Measurements from ENCODE around the gene VRK1.

The VRK1 gene

DNA sequence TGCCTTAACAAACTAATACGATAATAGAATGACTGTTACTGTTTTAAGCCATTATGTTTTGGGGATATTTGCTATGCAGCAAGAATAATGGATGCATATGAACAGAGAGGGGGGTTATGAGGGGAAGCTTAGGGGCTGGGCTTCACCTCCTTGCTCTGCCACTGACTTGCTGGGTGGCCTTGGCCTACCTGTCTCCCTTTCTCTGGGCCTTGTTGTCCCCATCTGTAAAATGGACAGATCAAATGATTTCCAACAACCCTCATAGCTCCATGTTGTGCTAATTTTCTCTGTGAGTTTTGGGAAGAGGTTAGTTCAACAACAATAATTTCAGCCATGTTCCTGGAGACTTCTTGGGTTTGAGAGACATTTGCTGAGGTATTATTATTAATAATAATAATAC, 119.6 kb downstream of the VRK1 start:
- in situ Hi-C loops (cut with MboI; ENCODE audit: low sequenced_read_pairs), result no loop called here

DNA sequence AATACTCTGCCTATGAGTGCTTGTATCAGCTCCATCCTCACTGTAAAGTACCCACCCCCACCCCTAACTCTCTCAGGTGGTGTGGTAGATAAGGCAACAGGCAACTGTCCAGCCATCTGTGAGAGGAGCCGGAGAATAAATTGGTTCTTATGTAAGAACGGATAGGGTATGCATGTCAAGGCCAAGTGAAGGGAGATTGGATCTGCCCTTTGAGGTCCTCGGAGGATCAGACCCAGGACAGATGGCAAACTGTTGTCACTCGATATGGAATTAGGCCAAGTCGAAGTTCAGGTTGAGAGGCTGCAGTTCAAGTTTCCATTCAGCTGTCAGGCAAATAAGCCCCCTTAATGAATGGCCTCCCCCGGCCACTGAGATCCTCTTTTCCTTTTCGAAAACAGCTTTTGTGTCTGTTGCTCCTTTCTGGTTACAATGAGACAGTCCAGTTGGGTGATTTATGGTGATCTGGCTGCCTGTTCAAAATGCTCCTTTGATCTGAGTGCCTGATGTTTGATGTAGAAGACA, 120.3 kb downstream of the VRK1 start:
- in situ Hi-C loops (cut with MboI; ENCODE audit: low sequenced_read_pairs), result no loop called here

DNA sequence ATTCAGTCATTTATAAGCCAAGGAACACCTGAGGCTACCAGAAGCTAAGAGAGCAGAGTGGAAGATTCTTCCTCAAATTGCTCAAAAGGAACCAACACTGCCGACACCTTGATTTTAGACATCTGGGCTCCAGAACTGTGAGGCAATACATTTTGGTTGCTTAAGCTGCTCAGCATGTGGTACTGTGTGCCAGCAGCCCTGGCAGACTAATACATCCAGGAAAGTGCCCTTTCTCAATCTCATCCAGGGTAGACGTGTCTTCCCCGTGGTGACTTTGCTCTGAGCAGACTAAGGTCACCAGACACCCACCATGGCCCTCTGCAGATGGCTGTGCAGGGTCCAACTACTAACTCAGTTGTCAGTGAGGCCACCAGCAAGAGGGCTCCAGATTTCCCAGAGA, 122.8 kb downstream of the VRK1 start:
- in situ Hi-C loops (cut with MboI; ENCODE audit: low sequenced_read_pairs), result no loop called here

DNA sequence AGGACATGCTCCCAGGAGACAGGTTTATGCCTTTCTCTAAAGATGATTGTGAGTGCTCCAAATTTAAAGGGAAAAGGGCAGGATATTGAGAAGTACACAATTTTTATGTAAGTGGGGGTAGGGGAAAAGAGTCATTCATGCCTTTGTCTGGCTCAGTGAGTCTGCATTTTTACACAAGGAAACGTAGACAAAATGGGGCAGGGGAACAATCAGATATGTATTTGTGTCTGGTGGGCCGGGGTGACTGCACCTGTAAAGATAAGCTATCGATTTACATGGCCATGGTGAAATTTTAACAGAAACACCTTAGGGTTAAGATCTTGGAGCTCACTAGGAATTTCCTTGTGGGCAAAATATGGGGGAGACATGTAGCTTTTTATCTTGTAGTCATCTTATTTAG, 123.6 kb downstream of the VRK1 start:
- in situ Hi-C loops (cut with MboI; ENCODE audit: low sequenced_read_pairs), result no loop called here

DNA sequence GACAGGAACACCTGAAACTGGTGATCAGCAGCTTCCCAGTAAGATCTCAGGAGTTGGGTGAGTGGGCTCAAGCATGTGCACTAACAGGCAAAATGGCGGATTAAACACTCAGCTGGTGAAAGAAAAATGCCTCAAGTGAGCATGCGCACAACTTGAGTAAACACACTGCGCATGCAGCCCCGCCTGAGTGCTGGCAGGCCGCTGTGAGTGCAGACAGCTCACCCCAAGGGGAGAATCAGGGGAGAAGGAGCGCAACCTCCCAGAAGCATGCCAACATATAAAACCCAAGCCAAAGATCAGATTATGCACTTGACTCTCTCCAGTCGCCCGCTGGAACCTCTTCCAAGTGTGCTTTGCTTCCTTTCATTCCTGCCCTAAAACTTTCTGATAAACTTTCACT, 125.8 kb downstream of the VRK1 start:
- in situ Hi-C loops (cut with MboI; ENCODE audit: low sequenced_read_pairs), result no loop called here

DNA sequence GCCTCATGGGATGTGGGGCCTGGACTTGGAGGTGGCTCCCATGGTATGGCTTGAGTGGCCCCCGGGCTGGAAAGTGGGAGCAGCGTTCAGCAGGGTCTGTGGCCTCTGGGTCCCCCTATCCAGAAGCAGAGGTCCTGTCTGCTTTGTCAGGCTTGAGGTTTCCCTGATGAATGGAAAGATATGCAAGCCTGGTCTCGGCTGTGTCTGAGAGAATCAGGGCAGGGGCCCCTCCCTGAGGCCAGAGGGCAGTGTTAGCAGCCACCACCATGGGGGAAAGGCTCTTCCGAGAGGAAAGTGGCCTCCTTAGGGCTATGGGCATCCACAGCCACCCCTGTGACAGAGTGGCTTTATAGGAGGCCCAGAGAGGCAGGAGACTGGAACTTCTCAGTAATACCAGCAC, 128.2 kb downstream of the VRK1 start:
- in situ Hi-C loops (cut with MboI; ENCODE audit: low sequenced_read_pairs), result no loop called here

DNA sequence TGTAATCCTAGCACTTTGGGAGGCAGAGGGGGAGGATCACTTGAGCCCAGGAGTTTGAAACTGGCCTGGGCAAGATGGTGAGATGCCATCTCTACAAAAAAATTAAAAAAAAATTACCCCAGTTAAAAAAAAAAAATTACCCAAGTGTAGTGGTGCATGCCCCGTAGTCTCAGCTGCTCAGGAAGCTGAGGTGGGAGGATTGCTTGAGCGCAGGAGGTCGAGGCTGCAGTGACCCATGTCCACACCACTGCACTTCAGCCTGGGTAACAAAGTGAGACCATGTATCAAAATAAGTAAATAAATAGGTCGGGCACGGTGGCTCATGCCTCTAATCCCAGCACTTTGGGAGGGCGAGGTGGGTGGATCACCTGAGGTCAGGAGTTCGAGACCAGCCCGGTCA, 128.8 kb downstream of the VRK1 start:
- in situ Hi-C loops (cut with MboI; ENCODE audit: low sequenced_read_pairs), result no loop called here

DNA sequence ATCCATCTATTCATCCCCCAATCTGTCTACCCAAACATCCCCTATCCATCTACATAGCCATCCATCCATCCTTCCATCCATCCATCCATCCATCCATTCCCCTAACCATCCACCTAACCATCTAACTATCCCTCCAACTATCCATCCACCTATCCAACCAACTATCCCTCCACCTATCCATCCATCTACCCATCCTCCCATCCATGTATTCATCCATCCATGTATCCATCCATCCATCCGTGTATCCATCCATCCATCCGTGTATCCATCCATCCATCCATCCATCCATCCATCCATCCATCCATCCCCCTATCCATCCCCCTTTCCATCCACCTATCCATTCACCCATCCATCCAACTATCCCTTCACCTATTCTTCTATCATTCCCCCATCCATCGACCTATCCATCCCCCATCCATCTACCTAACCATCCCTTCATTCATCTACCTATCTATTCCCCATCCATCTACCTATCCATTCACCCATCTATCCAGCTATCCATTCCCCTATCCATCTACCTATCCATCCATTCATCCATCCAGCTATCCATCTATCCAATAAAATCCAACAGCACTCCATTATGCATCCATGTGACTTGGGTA, 131.7 kb downstream of the VRK1 start:
- in situ Hi-C loops (cut with MboI; ENCODE audit: low sequenced_read_pairs), result no loop called here

DNA sequence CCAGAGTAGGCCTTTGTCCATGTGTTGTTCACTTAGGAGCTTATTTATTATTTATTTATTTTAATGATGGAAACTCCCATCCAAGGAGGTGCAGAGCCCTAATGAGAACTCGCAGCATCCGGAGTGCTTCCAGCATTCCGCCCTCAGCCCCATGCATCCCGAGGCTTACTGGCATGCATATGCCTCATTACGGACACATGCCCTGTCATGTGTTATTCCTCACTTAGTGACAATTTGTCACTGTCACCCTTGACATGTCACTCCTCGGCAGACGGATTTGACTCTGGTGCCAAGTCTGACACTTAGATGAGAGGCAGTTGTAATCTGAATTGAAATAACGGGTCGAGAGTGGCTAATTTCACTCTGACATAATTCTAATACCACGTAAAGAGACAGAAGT, 132.8 kb downstream of the VRK1 start:
- in situ Hi-C loops (cut with MboI; ENCODE audit: low sequenced_read_pairs), result no loop called here

DNA sequence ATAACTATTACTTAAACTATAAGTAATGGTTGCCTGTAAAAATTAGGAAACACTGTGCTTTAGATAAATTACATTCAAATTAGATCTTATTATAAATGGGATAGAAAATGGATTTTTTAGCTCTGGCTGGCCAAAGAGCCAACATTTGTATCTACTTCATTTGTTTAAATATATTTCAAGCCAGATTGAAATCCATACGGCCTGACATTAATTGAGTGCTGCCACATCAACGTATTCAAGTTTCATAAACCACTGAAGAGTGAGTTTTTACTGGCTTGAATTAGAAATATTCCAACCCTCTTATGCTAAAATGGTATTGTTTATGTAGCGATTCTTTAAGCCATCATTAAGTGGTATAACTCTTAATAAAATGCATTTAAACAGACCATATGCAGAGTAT, 133.3 kb downstream of the VRK1 start:
- in situ Hi-C loops (cut with MboI; ENCODE audit: low sequenced_read_pairs), result no loop called here
